Ovary (tissue), 3 donors: ENCODE data around the gene PTPRN2.

ENCODE experiments used
- EP300 ChIP-seq: sonication (generic); formaldehyde crosslinking; IDR thresholded peaks from one replicate; pipeline ENCODE4 v1.6.1; 2017; ENCODE audit warnings: antibody characterized with exemption
- POLR2A ChIP-seq: fragments of 450-650 bp; IDR thresholded peaks from one replicate; pipeline ENCODE4 v1.6.1; 2017; ENCODE audit warnings: antibody characterized with exemption, mild to moderate bottlenecking, moderate library complexity
- TF ChIP-seq, protein P1 (sequence below), 3 donors: fragments of 450-650 bp in 2 of 3; fragments of 200-600 bp in 1 of 3; IDR thresholded peaks; one replicate each; pipeline versions ENCODE4 v1.5.1 to v1.8.0; 2016 to 2022; ENCODE audit warnings: antibody characterized with exemption in 3 of 3, mild to moderate bottlenecking in 1 of 3
- donor health status: DM: no; HTN: no; CAD: no.

DNA sequence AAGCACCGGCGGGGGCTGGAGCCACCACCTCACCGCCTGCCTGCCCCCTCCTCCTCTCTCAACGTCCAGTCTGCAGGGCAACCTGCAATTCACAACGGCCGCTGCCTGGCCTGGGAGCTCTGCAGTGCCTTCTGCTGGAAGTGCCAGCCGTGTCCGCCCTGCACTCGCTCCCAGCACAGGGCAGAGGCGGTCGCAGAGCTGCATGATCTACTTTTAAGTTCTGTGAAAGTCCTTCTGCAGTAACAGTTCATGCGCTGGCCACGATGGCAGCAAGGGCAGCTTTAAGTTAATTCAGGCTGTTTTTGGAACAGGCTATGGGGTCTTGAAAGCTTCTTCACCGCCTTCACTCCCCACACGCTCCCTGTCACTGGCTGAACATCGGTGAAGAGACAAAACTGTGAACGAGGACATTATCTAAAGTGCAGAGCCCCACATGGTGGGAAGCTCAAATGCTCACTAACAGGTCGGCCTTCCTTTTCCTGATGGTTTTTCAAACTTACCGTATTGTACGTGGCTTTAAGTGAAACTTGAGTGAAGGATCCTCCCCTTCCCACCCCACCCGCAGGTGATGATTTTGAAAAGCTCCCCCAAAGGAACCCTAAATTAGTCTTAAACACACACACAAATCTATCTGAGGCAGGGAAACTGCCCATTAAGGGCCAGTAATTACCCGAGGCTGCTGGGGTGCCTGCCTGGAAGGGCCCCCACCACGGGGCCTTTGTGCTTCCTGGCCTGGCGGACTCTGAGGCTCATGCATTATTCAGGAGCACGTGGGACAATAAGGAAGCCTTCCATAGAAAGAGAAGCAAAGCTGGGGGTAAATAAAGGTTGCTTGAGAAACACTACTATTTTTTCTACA lies 746.5 kb downstream of the PTPRN2 start:
- TF ChIP-seq, protein P1, sequence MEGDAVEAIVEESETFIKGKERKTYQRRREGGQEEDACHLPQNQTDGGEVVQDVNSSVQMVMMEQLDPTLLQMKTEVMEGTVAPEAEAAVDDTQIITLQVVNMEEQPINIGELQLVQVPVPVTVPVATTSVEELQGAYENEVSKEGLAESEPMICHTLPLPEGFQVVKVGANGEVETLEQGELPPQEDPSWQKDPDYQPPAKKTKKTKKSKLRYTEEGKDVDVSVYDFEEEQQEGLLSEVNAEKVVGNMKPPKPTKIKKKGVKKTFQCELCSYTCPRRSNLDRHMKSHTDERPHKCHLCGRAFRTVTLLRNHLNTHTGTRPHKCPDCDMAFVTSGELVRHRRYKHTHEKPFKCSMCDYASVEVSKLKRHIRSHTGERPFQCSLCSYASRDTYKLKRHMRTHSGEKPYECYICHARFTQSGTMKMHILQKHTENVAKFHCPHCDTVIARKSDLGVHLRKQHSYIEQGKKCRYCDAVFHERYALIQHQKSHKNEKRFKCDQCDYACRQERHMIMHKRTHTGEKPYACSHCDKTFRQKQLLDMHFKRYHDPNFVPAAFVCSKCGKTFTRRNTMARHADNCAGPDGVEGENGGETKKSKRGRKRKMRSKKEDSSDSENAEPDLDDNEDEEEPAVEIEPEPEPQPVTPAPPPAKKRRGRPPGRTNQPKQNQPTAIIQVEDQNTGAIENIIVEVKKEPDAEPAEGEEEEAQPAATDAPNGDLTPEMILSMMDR (IDR thresholded peaks at IDR 0.05), result no peak
- TF ChIP-seq POLR2A (no peak), EP300 (no peak)
